GM18873 (cell line): Measurements from ENCODE around the gene AQP6.
"Not testable (repeated sequence)": the region's sequence is repeated elsewhere in the genome, so short reads cannot be mapped to it uniquely, and the experiment has no call there.

Source experiments
- ATAC-seq: cut with Tn5 transposase; IDR thresholded peaks from one replicate; pipeline ENCODE4 v1.9.1; 2021; ENCODE audit warnings: mild to moderate bottlenecking, moderate library complexity, moderate number of reproducible peaks; ENCODE audit not compliant: unreplicated experiment, low FRiP score

AQP6 gene

DNA sequence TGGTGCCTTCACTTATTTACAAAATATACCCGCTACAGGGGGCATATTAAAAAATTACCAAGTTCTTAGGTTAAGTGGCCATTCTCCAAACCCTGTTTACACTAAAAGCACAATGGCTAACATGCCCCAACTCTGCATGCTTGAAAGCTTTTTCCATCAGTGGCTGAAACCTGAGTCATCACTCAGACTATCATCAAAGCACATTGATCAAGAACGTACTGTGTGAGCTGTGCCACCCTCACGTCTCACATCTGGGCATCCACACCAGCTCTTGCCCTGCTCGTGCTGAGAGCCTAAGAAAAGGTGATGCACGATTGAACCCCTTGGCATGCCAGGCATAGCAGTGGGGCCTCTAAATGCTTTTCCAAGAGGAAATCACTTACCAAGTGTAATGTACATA is 13.2 kb downstream of the AQP6 start:
- ATAC-seq = no peak

DNA sequence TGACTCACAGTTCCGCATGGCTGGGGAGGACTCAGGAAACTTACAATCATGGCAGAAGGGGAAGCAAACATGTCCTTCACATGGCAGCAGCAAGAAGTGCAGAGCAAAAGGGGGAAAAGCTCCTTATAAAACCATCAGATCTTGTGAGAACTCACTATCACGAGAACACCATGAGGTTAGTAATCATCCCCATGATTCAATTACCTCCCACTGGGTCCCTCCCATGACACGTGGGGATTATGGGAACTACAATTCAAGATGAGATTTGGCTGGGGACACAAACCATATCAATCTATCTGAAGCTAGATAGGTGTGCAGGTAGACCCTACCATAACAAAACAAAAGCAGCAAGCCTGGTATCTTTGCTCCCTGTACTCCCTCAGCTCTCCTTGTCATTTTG is 13.7 kb downstream of the AQP6 start:
- not testable (repeated sequence) for ATAC-seq

DNA sequence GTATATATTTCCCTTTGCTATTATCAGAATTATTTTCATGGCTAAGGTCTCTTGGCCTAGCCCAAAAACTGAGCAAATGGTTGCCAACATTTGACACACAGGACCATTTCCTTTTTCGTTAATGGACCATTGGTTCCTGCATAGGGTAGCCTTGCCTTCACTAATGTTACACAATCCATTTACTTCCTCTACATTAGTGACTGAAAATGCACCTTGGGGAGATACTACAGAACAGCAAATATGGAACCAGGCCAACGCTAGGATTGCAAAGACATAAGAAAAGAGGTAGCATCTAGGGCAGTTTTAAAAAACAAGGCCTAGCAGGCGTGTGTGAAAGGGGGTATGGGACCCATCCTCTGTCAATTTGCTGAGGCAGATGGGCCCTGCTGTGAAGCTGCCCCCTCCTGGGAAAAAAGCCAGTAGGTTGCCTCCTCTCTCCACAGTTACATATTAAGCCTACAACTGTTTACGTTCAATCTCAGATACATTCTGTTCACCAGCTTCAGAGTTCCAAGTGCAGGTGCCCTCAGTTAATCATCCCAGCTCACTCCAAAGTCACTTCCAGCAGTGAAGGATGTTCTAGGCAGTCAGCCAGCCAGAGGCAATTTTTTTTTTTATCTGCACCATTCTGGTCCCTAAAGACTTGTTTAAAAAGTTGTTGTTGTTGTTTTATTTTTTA is 15.0 kb downstream of the AQP6 start:
- no peak for ATAC-seq

DNA sequence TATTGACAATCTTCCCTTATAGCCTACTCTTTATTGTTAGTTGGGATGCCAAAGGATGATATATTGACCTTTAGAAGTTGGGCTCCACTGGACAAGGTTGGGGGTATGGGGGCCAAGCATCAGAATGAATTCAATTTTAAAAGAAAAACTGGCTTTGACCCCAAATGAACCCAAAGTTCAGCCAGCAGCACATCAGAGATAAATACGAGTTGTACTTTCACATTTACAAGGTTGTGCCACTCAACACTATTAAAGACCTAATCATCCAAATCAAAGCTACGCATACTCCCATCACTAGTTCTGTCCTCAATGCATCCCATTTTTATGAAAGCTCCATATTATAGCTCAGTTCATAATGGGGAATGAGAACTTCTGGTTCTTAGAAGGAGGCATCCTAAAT is 16.7 kb downstream of the AQP6 start:
- ATAC-seq = not testable (repeated sequence)

DNA sequence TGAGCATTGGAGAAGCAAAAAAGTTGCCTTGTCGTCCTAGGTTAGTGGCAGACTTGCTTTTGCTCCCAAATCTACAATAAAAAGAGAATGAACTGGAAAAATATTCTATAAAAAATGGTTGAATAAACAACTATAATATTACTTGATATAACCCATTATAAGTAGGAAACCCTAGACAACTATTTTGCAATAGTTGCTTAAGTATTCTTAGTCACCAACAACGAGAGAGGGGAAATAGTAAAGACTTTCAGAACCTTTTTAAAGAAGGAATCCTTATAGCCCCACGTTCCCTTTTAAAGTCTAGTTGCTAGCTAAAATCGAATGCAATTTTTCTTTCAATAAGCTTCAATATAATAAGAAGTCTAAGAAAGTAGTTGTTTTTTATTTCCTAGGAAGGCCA is 17.5 kb downstream of the AQP6 start:
- ATAC-seq = no peak

DNA sequence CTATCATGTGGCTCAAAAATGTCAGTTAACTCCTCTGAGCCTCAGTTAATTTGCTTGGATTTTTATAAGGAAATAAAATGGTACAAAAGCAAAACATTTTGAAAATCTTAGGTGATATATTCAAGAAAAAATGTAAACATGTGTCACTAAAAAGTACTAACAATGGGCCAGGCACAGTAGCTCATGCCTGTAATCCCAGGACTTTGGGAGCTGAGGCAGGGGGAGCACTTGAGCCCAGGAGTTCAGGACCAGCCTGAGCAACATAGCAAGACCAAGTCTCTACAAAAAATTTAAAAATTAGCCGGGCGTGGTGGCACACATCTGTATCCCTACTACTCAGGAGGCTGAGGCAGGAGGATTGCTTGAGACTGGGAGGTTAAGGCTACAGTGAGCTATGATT is 25.7 kb downstream of the AQP6 start:
- ATAC-seq = no peak

DNA sequence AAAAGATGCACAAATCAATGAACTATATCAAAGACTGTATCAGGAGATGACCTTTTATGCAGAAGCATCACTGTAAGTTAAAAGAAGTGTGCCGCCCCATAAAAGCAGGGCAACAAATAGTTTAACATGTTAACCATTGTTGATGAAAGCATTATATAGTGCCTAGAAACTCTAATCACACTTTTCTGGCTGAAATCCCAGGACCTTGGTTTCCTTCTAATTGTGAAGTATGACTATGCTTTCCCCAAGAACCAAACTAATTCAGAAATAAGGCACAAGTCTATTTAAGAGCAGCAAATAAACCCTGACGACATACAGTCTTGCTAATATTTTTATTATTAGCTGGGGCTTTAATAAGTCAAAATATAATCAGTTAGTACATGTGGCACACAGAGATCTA is 30.8 kb downstream of the AQP6 start:
- ATAC-seq = no peak

DNA sequence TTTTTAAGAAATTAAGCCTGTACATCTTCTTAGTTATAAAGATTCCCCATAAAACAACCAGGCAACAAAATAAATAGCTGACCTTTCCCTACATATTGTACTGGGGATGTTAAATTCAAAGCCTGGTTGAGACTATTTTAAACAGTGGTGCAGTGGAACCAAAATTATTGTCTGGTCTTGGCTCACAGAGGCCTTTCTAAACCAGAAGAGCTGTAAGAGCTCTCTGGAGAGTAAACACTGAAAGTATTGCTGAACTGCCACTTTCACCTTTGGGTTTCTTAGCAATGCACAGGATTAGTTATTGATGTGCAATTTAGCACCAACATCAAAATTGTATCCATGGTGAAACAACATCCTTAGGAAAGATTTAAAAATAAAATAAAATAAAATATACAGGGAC is 31.9 kb downstream of the AQP6 start:
- no peak for ATAC-seq

DNA sequence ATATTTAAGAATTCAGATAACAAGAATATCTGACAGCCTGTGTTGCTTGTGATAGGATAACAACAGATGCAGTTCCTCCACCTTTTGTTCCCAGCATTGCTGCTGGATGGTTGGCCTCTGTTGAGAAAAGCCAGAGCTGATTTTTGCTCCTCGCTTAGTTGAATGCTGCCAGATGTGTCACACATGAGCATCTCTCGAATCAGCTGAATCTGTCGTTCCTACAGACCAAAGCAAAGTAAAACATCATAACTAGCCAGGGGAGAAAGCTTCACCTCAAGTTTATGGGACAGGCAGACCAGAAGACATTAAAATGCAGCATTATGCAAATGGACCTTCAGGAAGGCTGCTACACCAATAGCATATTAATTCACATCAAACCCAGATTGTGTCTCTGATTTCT is 32.4 kb downstream of the AQP6 start:
- ATAC-seq = no peak

DNA sequence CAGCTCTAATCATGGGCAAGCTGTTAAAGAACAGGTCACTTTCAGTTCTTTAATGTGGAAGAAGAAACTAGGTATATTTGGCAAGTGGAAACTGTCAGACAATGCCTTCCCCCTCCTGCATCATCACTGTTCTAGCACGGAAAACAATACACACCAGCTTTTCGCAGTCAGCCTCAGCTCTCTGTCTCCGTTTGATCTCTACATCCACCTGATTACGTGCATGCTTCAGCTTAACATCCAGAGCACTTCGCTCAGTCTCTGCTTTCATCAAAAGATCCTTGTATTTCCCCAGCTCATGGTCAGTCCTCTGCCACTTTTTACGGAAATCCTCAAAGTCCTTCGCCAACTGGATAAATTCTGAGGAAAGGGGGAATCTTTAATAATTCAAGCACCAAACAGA is 33.5 kb downstream of the AQP6 start:
- ATAC-seq = no peak

DNA sequence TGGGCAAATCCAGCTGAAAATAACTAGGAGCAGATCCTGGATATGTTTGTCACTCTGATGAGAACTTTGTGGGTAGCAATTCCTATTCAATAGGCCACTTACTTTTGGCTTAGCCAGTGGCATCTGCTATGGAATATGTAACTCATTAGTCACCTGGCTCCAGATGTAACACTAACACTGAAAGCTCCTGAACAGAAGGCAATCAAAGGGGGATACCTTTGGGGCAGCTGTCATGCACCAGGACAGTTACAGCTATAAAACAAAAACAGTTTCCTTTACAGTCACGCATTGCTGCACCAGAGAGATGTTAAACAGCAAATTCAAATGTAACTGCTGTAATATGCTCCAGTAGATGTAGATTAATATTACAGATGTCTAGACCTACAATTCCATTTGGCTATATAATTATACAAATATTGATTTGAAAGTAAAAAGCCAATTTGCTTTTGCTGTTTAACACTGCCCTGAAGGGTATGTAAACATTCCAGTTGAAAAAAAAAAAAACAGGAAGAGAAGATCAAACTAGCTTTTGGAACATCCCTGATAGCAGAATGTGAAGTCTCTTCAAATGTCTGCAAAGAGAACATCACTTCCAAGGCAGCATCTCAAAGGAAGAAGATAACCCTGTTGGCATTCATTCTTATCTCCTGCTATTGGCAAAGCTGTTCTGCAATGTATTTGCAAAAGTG is 34.2 kb downstream of the AQP6 start:
- no peak for ATAC-seq

DNA sequence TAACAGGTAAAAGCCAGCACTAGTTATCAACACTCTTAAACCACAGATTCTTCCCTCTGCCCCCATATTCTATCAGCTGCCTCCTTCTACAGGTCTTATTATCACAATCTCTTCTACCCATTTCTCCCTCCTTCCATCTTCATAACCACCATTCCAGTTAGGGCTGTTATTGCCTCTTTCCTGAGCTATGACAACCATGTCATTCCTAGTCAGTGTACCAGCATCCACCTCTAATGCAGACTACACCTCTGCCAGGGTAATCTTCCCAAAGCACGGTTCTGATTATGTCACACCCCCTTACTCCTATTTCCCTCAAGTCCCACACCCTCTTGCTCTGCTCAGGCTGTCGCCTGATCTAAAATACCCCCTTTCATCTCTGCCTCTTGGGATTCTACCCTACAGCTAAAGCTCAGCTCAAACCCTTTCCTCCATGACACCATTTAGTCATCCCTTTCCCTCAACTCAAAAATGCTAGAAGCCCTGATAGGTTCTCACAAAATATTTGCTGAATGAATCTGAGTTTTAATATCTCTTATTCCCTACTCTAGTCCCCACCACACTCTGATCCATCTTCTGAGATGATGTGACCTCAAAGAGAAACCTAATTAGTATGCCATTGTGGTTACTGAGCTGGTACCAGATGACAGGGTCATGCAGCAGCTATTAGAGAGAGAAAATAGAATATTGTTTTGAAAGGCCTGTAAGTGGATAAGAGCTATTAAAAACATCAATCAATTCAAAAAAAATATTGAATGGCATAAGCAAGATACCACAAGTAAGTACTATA is 40.8 kb downstream of the AQP6 start:
- no peak for ATAC-seq

DNA sequence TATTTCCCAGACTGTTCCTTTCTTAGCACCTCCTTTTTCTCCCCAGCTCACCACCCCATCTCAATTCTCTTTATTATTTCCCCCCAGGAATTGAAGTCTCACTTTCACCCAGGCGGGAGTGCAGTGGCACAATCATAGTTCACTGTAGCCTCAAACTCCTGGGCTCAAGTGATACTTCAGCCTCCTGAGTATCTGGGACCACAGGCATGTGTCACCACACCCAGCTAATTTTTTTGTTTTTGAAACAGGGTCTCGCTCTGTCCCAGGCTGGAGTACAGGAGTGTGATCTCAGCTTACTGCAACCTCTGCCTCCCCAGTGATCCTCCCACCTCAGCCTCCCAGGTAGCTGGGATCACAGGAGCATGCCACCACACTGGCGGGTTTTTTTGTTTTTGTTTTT is 41.6 kb downstream of the AQP6 start:
- ATAC-seq = no peak

DNA sequence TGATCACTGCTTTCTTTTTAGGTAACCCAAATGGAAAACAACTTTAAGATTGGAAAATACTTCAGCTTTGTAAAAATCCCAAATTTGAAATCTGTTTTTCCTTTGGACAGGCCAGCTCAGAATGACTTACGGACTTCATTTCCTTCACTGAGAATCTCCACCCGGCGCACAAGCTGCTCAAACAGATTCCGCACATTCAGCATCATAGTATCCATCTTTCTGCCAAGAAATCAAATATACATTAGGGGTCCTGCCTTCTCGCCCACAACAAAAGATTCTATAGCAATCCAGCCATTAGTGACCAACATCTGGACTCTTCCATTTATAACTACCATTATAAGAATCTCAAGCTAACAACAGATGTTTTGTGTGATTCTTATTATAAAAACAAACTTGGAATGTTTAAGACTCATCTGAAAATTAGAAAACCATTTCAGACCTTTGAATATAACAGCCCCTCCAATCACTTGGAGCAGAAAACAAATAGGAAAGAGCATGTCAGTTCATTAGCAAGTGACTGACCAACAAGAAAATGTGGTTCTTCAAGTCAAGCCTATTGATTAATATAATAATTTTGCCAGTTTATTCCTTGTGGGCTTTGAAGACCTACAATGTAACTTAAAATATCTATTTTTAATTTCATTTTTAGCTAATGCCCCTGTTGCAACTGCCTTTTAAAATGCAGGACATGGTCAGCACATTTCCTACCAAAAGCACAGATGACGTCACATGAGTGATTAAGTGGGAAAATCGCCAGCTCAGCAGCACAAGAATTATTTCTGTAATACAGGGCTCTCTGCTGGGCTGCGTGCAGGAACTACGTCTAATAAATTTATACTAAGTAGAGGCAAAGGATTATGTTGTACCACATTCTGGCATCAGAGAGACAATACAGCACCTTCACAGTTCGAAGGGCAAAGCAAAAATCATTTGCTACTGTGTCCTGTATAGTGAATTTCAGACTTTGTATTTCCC is 44.0 kb downstream of the AQP6 start:
- ATAC-seq = no peak

DNA sequence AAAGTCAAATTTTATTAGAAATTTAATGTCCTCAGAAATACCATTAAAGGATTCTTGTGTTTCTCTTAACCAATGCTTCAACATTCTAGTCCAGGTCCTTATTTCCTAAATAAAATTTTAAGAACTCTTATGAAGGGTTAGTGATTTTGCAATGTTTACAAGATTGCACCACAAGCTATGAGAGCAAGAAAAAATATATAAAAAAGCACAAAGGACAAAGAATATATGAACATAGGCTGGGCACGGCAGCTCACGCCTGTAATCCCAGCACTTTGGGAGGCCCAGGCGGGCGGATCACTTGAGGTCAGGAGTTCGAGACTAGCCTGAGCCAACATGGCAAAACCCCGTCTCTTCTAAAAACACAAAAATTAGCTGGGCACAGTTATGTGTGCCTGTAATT is 44.9 kb downstream of the AQP6 start:
- no peak for ATAC-seq

DNA sequence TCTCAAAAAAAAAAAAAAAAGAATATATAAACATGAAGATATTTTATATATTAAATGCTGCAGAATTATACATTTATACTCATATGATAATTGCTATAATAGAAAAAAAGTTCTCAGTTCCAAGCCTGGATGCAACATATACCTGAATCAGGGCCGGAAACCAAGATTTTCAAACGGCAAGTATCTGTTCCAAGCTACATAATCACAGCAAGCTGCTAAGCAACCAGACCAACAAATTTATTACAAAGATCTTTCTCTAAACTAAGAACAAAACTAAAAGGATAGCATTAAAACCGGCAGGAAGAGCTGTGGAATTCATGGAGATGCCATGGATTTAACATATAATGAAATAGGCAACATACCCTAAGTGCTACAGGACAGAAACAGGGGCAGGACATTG is 45.4 kb downstream of the AQP6 start:
- ATAC-seq = no peak

DNA sequence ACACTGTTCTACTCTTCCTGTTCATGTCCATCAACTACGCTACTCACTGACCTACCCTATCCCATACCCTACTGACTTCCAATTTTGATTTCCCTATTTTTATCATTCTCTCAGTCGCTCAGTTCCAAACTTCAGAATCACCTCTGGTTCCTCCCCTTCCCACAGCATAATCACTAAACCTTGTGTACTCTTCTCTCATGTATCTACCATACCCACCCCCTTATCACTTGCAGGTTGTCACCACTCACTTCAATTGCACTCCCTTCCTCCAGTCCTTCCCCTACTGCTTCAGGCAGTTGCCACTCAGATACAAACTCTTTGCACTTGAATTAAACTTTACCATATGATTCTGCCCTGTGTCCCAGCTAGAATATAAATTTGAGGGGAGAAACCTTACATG is 46.2 kb downstream of the AQP6 start:
- ATAC-seq = no peak

DNA sequence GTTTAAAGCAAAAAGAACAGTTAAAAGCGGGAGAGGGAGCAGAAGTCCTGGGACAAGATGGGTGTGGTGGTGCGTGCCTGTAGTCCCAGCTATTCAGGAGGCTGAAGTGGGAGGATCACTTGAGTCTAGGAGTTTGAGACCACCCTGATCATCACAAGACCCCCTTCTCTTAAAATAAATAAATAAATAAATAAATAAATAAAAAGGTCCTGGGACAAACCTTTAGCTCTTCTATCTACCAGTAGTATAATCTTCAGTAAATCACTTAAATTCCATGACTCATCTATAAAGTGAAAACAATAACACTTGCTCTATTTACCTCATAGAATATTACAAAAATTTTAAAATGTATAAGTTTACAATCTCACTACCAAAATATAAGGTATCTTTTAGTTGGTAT is 46.8 kb downstream of the AQP6 start:
- ATAC-seq = no peak

DNA sequence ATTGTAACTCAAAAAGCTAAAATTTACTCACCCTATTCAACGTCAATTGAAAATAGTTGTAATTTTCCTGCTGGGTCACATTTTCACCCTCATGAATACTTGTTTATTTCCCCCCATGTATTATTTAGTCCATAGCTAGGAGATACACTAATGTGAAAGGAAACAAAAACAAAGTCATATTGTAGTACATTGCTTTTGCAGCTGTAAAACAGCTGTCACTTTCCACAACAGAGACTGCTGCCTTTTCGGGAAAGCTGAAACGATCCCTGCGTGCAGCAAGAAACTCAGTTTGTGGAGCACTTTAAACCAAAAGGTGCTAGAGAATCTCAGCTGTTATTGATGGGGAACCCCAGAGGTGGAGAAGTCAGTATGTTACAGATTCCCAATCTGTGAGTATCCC is 48.3 kb downstream of the AQP6 start:
- no peak for ATAC-seq

DNA sequence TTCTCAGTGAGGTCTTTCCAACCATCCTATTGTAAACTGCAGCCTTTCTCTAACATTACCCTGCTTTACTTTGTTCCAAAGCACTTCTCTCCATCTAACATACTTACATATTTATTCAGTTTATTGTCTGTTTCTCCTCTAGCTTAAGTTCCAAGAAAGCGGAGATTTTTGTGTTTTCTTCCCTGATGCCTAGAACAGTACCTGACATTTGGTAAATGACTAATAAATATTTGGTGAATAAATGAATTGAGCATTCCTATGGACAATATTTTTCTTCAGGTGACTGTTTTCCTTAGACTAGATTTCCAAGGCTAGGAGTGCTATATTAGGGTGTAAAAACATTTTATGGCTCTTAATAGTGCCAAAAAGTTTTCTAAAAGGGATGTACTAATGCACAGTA is 50.2 kb downstream of the AQP6 start:
- no peak for ATAC-seq

DNA sequence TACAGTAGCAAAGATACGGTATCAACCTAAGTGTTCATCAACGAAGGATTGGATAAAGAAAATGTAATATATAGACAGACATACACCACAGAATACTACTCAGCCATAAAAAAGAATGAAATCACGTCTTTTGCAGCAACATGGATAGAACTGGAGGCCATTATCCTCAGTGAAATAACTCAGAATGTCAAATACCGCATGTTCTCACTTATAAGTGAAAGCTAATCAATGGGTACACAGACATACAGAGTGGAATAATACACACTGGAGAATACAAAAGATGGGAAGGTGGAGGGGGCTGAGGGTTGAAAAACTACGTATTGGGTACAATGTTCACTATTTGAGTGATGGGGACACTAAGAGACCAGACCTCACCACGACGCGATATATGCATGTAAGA is 51.5 kb downstream of the AQP6 start:
- no peak for ATAC-seq
